HG03135 (cell line): ENCODE results near the gene NSDHL.

Source experiments
- ATAC-seq: cut with Tn5 transposase; IDR thresholded peaks from one replicate; pipeline ENCODE4 v1.9.1; 2021; ENCODE audit warnings: mild to moderate bottlenecking, moderate library complexity; ENCODE audit not compliant: unreplicated experiment

NSDHL gene

GRCh38 chrX:152892999-152893891 is 62.4 kb downstream of the NSDHL start:
- ATAC-seq: no peak

- no peak for ATAC-seq
These were observed 63.2 kb downstream of the NSDHL start for GRCh38 chrX:152893980-152894610.

GRCh38 chrX:152895121-152895520 is 64.3 kb downstream of the NSDHL start:
- no peak for ATAC-seq

GRCh38 chrX:152895724-152896420 is 65.0 kb downstream of the NSDHL start:
- ATAC-seq: no peak

- no peak for ATAC-seq
These were observed 65.6 kb downstream of the NSDHL start for GRCh38 chrX:152896450-152896849.

- ATAC-seq: no peak
These were observed 66.6 kb downstream of the NSDHL start, which contains the start of gene ZNF185 for GRCh38 chrX:152897222-152898131. Gene ZNF185, plus strand, starts transcription at chrX:152898067. Its CDS starts 16,423 bp downstream, at chrX:152914490.

- ATAC-seq: no peak
These were observed 67.6 kb downstream of the NSDHL start for GRCh38 chrX:152898442-152898841.

GRCh38 chrX:152899111-152899873 is 68.4 kb downstream of the NSDHL start:
- ATAC-seq: no peak

- no peak for ATAC-seq
These were observed 69.2 kb downstream of the NSDHL start for GRCh38 chrX:152899874-152900719.

GRCh38 chrX:152900937-152901445 is 70.1 kb downstream of the NSDHL start:
- no peak for ATAC-seq

- ATAC-seq: no peak
These were observed 71.1 kb downstream of the NSDHL start for GRCh38 chrX:152901816-152902501.

- ATAC-seq: no peak
These were observed 71.6 kb downstream of the NSDHL start for GRCh38 chrX:152902502-152902820.

GRCh38 chrX:152903589-152903988 is 72.7 kb downstream of the NSDHL start:
- no peak for ATAC-seq

GRCh38 chrX:152904151-152905080 is 73.6 kb downstream of the NSDHL start:
- ATAC-seq: no peak

- ATAC-seq: no peak
These were observed 74.2 kb downstream of the NSDHL start for GRCh38 chrX:152905081-152905420.

- ATAC-seq: no peak
These were observed 76.3 kb downstream of the NSDHL start for GRCh38 chrX:152907084-152907651.

GRCh38 chrX:152908486-152908885 is 77.6 kb downstream of the NSDHL start:
- no peak for ATAC-seq
